H1 (cell line): ENCODE data around the gene PPAN. TPM values are rescaled to one million over a fixed set of nuclear protein-coding genes. Genes with fewer than 3 reads are reported as not detected.

Experiments
- ASH2L ChIP-seq: fragments of 200-600, 300-600 bp; sonication (generic); IDR thresholded peaks from one replicate; pipeline ENCODE4 v1.7.1; 2017; ENCODE audit warnings: low read length
- BCL11A ChIP-seq, 2 experiments: IDR thresholded peaks; one replicate each; pipeline ENCODE4 v1.6.1; 2011; ENCODE audit warnings: low read depth in 2 of 2, low read length in 2 of 2, mild to moderate bottlenecking in 2 of 2
- BRCA1 ChIP-seq: IDR thresholded peaks from 2 replicates; pipeline ENCODE4 v1.6.1; 2012; ENCODE audit warnings: low read depth, low read length, improper control_type of control experiment
- CBX5 ChIP-seq: fragments of 300-800, 300-1000 bp; sonication (generic); IDR thresholded peaks from 2 replicates; pipeline ENCODE4 v1.7.1; 2016; ENCODE audit warnings: antibody characterized with exemption, low read length, low read depth
- CHD1 ChIP-seq: IDR thresholded peaks from 2 replicates; pipeline ENCODE4 v1.6.1; 2012; ENCODE audit warnings: low read depth, low read length, improper control_type of control experiment
- CHD2 ChIP-seq: IDR thresholded peaks from 2 replicates; pipeline ENCODE4 v1.6.1; 2012; ENCODE audit warnings: low read length, improper control_type of control experiment
- CREB1 ChIP-seq: IDR thresholded peaks from 2 replicates; pipeline ENCODE4 v1.6.1; 2012; ENCODE audit warnings: inconsistent platforms
- JUN ChIP-seq: IDR thresholded peaks from 2 replicates; pipeline ENCODE4 v1.6.1; 2011; ENCODE audit warnings: low read depth, mild to moderate bottlenecking, improper control_type of control experiment, low read length
- KDM1A ChIP-seq: fragments of 200-600, 300-600 bp; sonication (generic); IDR thresholded peaks from 2 replicates; pipeline ENCODE4 v1.7.1; 2016; ENCODE audit warnings: mild to moderate bottlenecking, low read length, borderline replicate concordance
- PHF8 ChIP-seq: fragments of 200-600 bp; sonication (generic); conservative IDR thresholded peaks from 2 replicates; pipeline ENCODE4 v1.7.1; 2012; ENCODE audit warnings: low read depth, mild to moderate bottlenecking, inconsistent platforms, low read length, moderate library complexity
- POLR2A ChIP-seq, 2 experiments: IDR thresholded peaks; 1 replicate in 1 of 2; 2 replicates in 1 of 2; pipeline ENCODE4 v1.6.1; 2011; ENCODE audit warnings: low read depth in 2 of 2, low read length in 2 of 2, mild to moderate bottlenecking in 2 of 2; ENCODE audit errors: control extremely low read depth in 1 of 2
- POU5F1 ChIP-seq: IDR thresholded peaks from 2 replicates; pipeline ENCODE4 v1.6.1; 2011; ENCODE audit warnings: low read depth, mild to moderate bottlenecking, low read length, moderate library complexity
- RBBP5 ChIP-seq: IDR thresholded peaks from 2 replicates; pipeline ENCODE4 v1.7.1; 2012; ENCODE audit warnings: low read depth, mild to moderate bottlenecking, inconsistent platforms, low read length, moderate library complexity, borderline replicate concordance
- RFX5 ChIP-seq: IDR thresholded peaks from 2 replicates; pipeline ENCODE4 v1.6.1; 2011; ENCODE audit warnings: low read depth, low read length, improper control_type of control experiment, borderline replicate concordance
- RNF2 ChIP-seq: fragments of 200-900, 300-1000 bp; sonication (generic); IDR thresholded peaks from 2 replicates; pipeline ENCODE4 v1.7.1; 2016; ENCODE audit warnings: borderline replicate concordance, low read depth, mild to moderate bottlenecking, antibody characterized with exemption, low read length; ENCODE audit not compliant: poor library complexity, severe bottlenecking; ENCODE audit errors: missing control alignments
- SIRT6 ChIP-seq: IDR thresholded peaks from one replicate; pipeline ENCODE4 v1.7.1; 2012; ENCODE audit warnings: low read length, inconsistent platforms
- SP1 ChIP-seq: IDR thresholded peaks from 2 replicates; pipeline ENCODE4 v1.6.1; 2011; ENCODE audit warnings: low read depth, low read length
- SP2 ChIP-seq: IDR thresholded peaks from 2 replicates; pipeline ENCODE4 v1.6.1; 2012; ENCODE audit warnings: mild to moderate bottlenecking, low read length, inconsistent platforms
- SRF ChIP-seq: IDR thresholded peaks from 2 replicates; pipeline ENCODE4 v1.6.1; 2011; ENCODE audit warnings: mild to moderate bottlenecking, low read depth, low read length, moderate library complexity
- TAF1 ChIP-seq: IDR thresholded peaks from 2 replicates; pipeline ENCODE4 v1.6.1; 2011; ENCODE audit warnings: mild to moderate bottlenecking, low read depth, low read length
- TCF12 ChIP-seq: IDR thresholded peaks from 2 replicates; pipeline ENCODE4 v1.6.1; 2011; ENCODE audit warnings: low read depth, mild to moderate bottlenecking, low read length
- polyA plus RNA-seq, 7 experiments: library from polyadenylated mRNA; depleted of rRNA in 3 of 7; stranded (reverse) in 5 of 7; unstranded in 2 of 7; fragments of >200 nt in 5 of 7; fragments of 200-250 nt in 2 of 7; gene quantifications; 1 replicate in 5 of 7; 2 replicates in 1 of 7; 4 replicates in 1 of 7; pipeline versions ENCODE4 v1.2.1 to v1.2.3, GENCODE V29; 2011 to 2013; ENCODE audit warnings: missing spikeins in 2 of 7, mixed read lengths in 2 of 7
- total RNA-seq: library from RNA; stranded (reverse); fragmentation: NEBNext Ultra II Directional; extraction: Animal tissue kit (Norgen Biotek cat#: 25700); gene quantifications from 2 replicates; pipeline ENCODE4 v1.2.1, GENCODE V29; 2021
- TF ChIP-seq, protein P1 (sequence below): IDR thresholded peaks from 2 replicates; pipeline ENCODE4 v1.6.1; 2011; ENCODE audit warnings: low read length, improper control_type of control experiment
- TF ChIP-seq, protein P2 (sequence below): IDR thresholded peaks from 2 replicates; pipeline ENCODE4 v1.6.1; 2012; ENCODE audit warnings: low read length, inconsistent platforms

The PPAN gene
- total and polyA plus RNA-seq, 2 of the 8 experiments (the other 6 are each of a cell fraction or from before 2014, with no cell fraction given), result 48.8 to 74.4 TPM

- TF ChIP-seq, protein P1, sequence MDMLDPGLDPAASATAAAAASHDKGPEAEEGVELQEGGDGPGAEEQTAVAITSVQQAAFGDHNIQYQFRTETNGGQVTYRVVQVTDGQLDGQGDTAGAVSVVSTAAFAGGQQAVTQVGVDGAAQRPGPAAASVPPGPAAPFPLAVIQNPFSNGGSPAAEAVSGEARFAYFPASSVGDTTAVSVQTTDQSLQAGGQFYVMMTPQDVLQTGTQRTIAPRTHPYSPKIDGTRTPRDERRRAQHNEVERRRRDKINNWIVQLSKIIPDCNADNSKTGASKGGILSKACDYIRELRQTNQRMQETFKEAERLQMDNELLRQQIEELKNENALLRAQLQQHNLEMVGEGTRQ, result peak; percentile 16; the same call in 1 of the 2 replicates
- TF ChIP-seq CBX5 (no peak), POLR2A (IDR thresholded peaks at IDR 0.05; ENCODE audit: control extremely low read depth in 1 of 2, low read depth in 2 of 2, low read length in 2 of 2) (peak in 1 of 2 experiments; percentile 95; a peak in 2 of 3 replicates), ASH2L (peak; percentile 86), CHD2 (peak; percentile 47; the same call in 1 of the 2 replicates), RFX5 (no peak), CHD1 (no peak), RBBP5 (0 out of 2 replicates have a peak, but pooled peaks have one; percentile 54), SP1 (peak; percentile 51; the same call in 1 of the 2 replicates), JUN (no peak), TCF12 (no peak), SRF (peak; percentile 74), BRCA1 (no peak), KDM1A (no peak), RNF2 (no peak), SP2 (no peak), TAF1 (peak; percentile 89), CREB1 (peak; percentile 98), POU5F1 (no peak), BCL11A (IDR thresholded peaks at IDR 0.05; ENCODE audit: low read depth in 2 of 2, low read length in 2 of 2) (no peak), SIRT6 (no peak), PHF8 (peak; percentile 98)
- TF ChIP-seq, protein P2, sequence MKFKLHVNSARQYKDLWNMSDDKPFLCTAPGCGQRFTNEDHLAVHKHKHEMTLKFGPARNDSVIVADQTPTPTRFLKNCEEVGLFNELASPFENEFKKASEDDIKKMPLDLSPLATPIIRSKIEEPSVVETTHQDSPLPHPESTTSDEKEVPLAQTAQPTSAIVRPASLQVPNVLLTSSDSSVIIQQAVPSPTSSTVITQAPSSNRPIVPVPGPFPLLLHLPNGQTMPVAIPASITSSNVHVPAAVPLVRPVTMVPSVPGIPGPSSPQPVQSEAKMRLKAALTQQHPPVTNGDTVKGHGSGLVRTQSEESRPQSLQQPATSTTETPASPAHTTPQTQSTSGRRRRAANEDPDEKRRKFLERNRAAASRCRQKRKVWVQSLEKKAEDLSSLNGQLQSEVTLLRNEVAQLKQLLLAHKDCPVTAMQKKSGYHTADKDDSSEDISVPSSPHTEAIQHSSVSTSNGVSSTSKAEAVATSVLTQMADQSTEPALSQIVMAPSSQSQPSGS, result no peak
Observed at GRCh38 chr19:10106100-10106936, at the start of gene PPAN (continued).
